ENCODE results near the gene ADRA2A.

Gene ADRA2A

DNA sequence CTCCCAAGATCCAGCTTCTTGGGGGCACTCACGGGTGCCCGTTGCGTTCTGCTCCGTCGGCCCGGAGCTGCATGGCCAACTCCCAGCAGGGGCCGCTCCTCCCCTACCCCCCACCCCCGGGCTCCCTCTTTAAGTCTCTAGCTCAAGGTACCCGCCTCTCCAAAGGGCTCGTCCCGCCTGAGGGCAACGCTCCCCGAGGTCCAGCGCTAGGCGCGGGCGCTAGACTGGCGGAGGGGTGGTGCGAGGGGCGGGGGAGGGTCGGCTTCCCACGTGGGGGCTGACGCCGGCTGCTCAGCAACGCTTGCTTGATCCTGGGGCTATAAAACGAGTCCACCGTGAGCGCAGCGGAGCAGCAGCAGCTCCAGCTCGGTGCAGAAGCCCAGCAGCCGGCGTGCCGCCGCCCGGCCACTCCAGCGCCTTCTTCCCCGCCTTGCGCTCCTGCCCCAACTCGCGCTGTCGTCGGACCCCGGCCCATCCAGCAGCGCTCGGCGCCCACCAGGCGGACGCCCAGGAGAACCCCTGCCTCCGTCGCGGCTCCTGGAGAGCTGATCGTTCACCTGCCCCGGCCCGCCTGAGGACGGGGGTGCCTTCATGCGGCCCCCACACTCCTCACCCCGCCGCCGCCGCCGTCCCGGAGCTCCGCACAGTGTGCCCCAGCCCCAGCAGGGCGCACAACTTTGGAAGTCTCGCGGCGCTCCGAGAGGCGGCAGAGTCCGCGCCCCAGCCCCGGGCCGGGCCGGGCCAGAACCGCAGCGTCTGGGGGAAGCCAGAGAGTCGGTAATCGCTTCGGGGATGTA lies at the start of gene ADRA2A:
TSS of gene ADRA2A (plus strand) at position 348 of the 797 bp plus-strand sequence. CDS start 968 bp downstream, outside the sequence.
- DNase-seq: peak; percentile 32 to 37

GRCh38 chr10:111030042-111030750 lies 46.6 kb upstream of the ADRA2A start:
- no peak for DNase-seq

DNA sequence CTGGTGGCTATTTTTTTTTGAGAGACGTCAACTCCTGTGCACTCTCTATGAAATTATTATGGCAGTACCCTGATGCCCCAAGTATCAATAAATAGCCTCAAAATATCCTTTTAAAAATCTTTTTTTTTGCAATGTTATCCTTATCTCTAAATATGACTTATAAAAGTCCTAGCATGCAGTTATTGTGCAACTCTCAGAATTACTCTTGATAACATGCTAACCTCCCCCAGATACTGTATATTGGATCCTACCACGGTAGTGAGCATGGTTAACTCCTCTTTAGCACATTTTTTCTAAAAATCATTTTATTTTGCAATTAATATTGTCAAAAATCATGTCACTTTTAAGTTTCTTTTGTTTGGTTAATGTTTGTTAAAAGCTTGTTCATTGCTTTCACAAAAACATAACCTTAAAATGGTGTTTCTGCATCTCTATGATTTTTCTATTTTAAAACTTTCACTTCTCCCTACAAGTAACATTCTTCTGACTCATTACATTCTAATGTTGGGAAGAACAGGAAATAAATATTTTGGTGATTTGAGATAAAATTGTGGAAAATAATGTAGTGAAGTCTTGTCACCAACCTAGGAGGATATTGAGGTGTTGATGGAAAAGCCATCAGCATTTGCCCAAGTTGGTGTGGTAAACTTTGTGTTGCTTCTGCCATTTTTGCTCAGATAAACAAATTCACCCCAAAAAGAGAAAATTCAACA lies 42.1 kb upstream of the ADRA2A start:
- no peak for DNase-seq

DNA sequence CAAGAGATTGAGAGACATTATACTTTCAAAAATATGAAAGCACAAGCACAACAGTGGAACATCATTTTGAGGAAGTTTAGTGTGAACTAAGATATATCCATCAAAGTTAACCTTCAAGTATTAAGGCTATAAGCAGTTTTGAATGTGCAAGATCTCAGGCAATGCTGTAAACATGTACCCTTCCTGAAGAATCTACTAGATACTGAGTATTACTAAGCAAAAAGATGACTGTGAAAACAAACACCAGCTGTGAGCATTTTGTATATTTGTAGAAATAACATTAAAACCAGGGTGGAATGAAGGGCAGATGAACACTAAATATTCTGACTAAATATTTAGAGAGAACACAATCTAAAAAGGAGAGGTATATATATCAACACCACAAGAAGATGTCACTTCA lies 41.3 kb upstream of the ADRA2A start:
- no peak for DNase-seq

- DNase-seq: no peak
Observed at GRCh38 chr10:111037858-111038257, 39.0 kb upstream of the ADRA2A start.

DNA sequence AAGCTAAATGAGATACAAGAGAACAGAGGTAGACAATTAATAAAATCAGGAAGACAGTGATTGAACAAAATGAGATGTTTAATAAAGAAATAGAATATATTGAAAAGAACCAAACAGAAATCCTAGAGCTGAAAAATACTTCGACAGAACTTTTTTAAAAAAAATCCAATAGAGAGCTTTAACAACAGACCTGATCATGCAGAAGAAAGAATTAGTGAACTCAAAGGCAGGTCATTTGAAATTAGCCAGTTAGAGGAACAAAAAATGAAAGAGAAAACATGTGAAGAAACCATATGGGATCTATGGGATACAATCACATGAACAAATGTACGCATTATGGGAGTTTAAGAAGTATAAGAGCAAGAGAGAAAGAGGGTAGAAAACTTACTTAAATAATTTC lies 37.3 kb upstream of the ADRA2A start:
- DNase-seq: no peak

DNA sequence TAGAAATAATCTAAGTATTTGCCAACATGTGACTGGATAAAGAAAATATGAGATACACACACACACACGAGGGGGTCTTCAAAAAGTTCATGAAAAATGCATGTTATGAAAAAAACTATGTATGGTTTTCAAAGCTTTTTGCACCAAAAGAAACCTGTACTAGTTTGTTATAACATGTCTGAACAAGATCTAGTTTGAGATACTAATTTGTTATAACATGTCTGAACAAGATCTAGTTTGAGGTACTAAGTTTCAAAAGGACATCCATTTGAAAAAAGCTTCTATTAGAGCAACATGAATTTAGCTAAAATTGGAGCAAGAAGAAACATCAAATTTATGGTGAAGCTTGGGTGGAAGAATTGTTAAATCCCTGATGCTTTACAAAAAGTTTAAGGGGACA lies 19.8 kb upstream of the ADRA2A start:
- no peak for DNase-seq

GRCh38 chr10:111063471-111063870 lies 13.4 kb upstream of the ADRA2A start:
- no peak for DNase-seq

- no peak for DNase-seq
Observed at GRCh38 chr10:111072232-111072631, 4.6 kb upstream of the ADRA2A start.

DNA sequence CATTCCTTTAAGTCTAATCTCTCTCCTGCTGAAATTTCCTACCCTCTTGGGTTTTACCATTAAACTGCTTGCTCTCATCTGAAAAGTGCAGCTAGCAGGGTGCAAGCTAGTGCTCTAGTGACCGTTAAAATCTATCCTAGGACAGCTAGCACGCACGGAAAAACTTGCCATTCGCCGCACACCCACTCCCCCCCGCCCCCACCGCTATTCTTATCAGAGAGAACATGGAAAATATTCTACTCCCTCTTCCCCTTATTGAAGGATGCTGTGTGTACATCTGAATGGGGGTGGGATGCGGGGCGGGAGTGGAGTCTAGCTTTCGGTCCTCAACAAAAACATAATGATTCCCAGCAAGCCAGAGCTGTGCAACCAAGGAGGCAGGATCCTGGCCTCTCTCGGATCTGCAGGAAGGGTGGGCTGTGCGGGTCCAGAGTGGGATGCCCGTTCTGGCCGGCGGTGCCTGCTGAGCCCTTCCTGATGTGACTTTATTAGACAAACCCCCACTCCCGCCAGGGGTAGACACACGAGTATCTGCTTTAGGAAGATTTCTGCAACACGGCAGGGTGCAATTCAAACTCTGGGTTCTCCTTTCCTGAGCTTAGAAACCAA lies 1.1 kb upstream of the ADRA2A start:
- no peak for DNase-seq

- peak; percentile 63 to 71 for DNase-seq
Observed at GRCh38 chr10:111076191-111076681, 593 bp upstream of the ADRA2A start.

- DNase-seq: no peak
Observed at GRCh38 chr10:111077479-111077784, 603 bp downstream of the ADRA2A start.

DNA sequence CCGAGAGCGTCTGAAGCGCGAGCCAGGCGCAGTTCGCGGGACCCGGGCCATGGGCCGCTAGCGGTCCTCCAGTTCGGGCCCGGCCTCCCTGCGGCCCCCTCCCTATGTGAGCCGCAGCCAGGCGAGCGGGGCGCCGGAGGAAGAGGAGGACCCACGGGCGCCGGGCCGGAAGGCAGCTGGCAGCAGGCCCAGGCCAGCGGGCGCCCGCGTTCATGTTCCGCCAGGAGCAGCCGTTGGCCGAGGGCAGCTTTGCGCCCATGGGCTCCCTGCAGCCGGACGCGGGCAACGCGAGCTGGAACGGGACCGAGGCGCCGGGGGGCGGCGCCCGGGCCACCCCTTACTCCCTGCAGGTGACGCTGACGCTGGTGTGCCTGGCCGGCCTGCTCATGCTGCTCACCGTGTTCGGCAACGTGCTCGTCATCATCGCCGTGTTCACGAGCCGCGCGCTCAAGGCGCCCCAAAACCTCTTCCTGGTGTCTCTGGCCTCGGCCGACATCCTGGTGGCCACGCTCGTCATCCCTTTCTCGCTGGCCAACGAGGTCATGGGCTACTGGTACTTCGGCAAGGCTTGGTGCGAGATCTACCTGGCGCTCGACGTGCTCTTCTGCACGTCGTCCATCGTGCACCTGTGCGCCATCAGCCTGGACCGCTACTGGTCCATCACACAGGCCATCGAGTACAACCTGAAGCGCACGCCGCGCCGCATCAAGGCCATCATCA lies 1.1 kb downstream of the ADRA2A start:
- peak; percentile 12 to 23 for DNase-seq

- no peak for DNase-seq
Observed at GRCh38 chr10:111078505-111079185, 1.8 kb downstream of the ADRA2A start.

GRCh38 chr10:111079241-111079760 lies 2.5 kb downstream of the ADRA2A start:
- no peak for DNase-seq

DNA sequence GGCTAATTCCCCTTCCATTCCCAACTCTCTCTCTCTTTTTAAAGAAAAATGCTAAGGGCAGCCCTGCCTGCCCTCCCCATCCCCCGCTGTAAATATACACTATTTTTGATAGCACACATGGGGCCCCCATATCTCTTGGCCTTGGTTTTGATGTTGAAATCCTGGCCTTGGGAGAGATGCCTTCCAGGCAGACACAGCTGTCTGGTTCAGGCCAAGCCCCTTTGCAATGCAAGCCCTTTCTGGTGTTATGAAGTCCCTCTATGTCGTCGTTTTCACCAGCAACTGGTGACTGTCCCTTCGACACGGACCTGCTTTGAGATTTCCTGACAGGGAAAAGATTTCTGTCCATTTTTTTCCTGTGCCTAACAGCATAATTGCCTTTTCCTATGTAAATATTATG lies 3.0 kb downstream of the ADRA2A start:
- no peak for DNase-seq

- DNase-seq: no peak
Observed at GRCh38 chr10:111080224-111080623, 3.4 kb downstream of the ADRA2A start.

GRCh38 chr10:111081595-111081994 lies 4.8 kb downstream of the ADRA2A start:
- DNase-seq: no peak

- no peak for DNase-seq
Observed at GRCh38 chr10:111082102-111082975, 5.5 kb downstream of the ADRA2A start.

- no peak for DNase-seq
Observed at GRCh38 chr10:111083222-111084095, 6.6 kb downstream of the ADRA2A start.

Data from activated CD4-positive, alpha-beta T cell treated with anti-CD3 and anti-CD28 coated beads, Interleukin-2, amount 50 U/mL, for 48 hours (primary cell).